Trophoblast cell (in vitro differentiated cells and primary cell): ENCODE data around the gene LIN7B.

Experiments
- DNase-seq, 2 donors: peaks; one replicate each; pipeline ENCODE4 v3.0.0-alpha.2; 2016
- H2AFZ ChIP-seq: 2 replicates; pipeline ENCODE4 v1.6.1; 2013; ENCODE audit warnings: low read length, moderate library complexity, mild to moderate bottlenecking; ENCODE audit not compliant: insufficient read depth, poor library complexity
- H2AK5ac ChIP-seq: 2 replicates; pipeline ENCODE4 v1.6.1; 2013; ENCODE audit warnings: mild to moderate bottlenecking, low read length
- H2BK120ac ChIP-seq: 2 replicates; pipeline ENCODE4 v1.6.1; 2013; ENCODE audit warnings: low read length, mild to moderate bottlenecking, moderate library complexity; ENCODE audit not compliant: insufficient read depth, poor library complexity
- H2BK12ac ChIP-seq: 2 replicates; pipeline ENCODE4 v1.6.1; 2013; ENCODE audit warnings: mild to moderate bottlenecking, low read length, moderate library complexity
- H2BK5ac ChIP-seq: 2 replicates; pipeline ENCODE4 v1.6.1; 2013; ENCODE audit warnings: low read length, low read depth, moderate library complexity, mild to moderate bottlenecking; ENCODE audit not compliant: poor library complexity
- H3K14ac ChIP-seq: 2 replicates; pipeline ENCODE4 v1.6.1; 2013; ENCODE audit warnings: mild to moderate bottlenecking, low read length
- H3K18ac ChIP-seq: 2 replicates; pipeline ENCODE4 v1.6.1; 2013; ENCODE audit warnings: mild to moderate bottlenecking, low read length
- H3K23ac ChIP-seq: 2 replicates; pipeline ENCODE4 v1.6.1; 2013; ENCODE audit warnings: low read length
- H3K27ac ChIP-seq: 2 replicates; pipeline ENCODE4 v1.5.1; 2013; ENCODE audit warnings: low read depth, mild to moderate bottlenecking, inconsistent platforms, low read length, moderate library complexity
- H3K27me3 ChIP-seq: 2 replicates; pipeline ENCODE4 v1.6.1; 2013; ENCODE audit warnings: inconsistent platforms, mild to moderate bottlenecking, low read length, moderate library complexity; ENCODE audit not compliant: insufficient read depth
- H3K36me3 ChIP-seq, 2 experiments: 1 replicate in 1 of 2; 2 replicates in 1 of 2; pipeline ENCODE4 v1.6.1; 2013; ENCODE audit warnings: low read length in 2 of 2, mild to moderate bottlenecking in 2 of 2, moderate library complexity in 1 of 2; ENCODE audit not compliant: insufficient read depth in 2 of 2, control insufficient read depth in 1 of 2
- H3K4ac ChIP-seq: 2 replicates; pipeline ENCODE4 v1.6.1; 2013; ENCODE audit warnings: low read depth, mild to moderate bottlenecking, low read length, moderate library complexity
- H3K4me1 ChIP-seq, 2 experiments: 1 replicate in 1 of 2; 2 replicates in 1 of 2; pipeline ENCODE4 v1.6.1; 2013; ENCODE audit warnings: low read length in 2 of 2, mild to moderate bottlenecking in 2 of 2, moderate library complexity in 1 of 2; ENCODE audit not compliant: insufficient read depth in 2 of 2, control insufficient read depth in 1 of 2
- H3K4me2 ChIP-seq: 2 replicates; pipeline ENCODE4 v1.6.1; 2013; ENCODE audit warnings: inconsistent platforms, mild to moderate bottlenecking, low read length, moderate library complexity
- H3K4me3 ChIP-seq: 2 replicates; pipeline ENCODE4 v1.5.1; 2013; ENCODE audit warnings: mild to moderate bottlenecking, low read depth, low read length, inconsistent platforms
- H3K79me1 ChIP-seq: one replicate; pipeline ENCODE4 v1.6.1; 2013; ENCODE audit warnings: low read length
- H3K79me2 ChIP-seq: 2 replicates; pipeline ENCODE4 v1.6.1; 2013; ENCODE audit warnings: low read length, mild to moderate bottlenecking; ENCODE audit not compliant: control insufficient read depth, insufficient read depth, poor library complexity
- H3K9ac ChIP-seq: 2 replicates; pipeline ENCODE4 v1.6.1; 2013; ENCODE audit warnings: mild to moderate bottlenecking, low read length
- H3K9me3 ChIP-seq: 2 replicates; pipeline ENCODE4 v1.6.1; 2013; ENCODE audit warnings: low read depth, mild to moderate bottlenecking, control low read depth, inconsistent platforms, low read length; ENCODE audit not compliant: insufficient read depth
- H4K12ac ChIP-seq: 2 replicates; pipeline ENCODE4 v1.6.1; 2013; ENCODE audit warnings: low read depth, mild to moderate bottlenecking, low read length, moderate library complexity
- H4K8ac ChIP-seq: 2 replicates; pipeline ENCODE4 v1.6.1; 2013; ENCODE audit warnings: low read depth, mild to moderate bottlenecking, low read length, moderate library complexity
- H4K91ac ChIP-seq: one replicate; pipeline ENCODE4 v1.6.1; 2013; ENCODE audit warnings: low read depth, mild to moderate bottlenecking, low read length, moderate library complexity
- WGBS: extraction: QIAGEN DNeasy Blood & Tissue Kit; methylation state at CpG from one replicate; pipeline ENCODE4 v1.1.7; 2013; ENCODE audit warnings: missing lambda C conversion rate; ENCODE audit not compliant: insufficient read length, insufficient coverage; ENCODE audit errors: extremely low coverage; 5-methylcytosine and 5-hydroxymethylcytosine counted together

Gene LIN7B

GRCh38 chr19:49104229-49104864 is 9.8 kb upstream of the LIN7B start:
- no CpG with 5 or more reads among the region's 30 CpGs for WGBS
- Histone ChIP-seq H2BK5ac (no peak overlapping the region), H3K9me3 (no peaks in the 10 kb centered on the region), H2BK120ac (no peak overlapping the region), H2AK5ac (no peak overlapping the region), H4K8ac (no peak overlapping the region), H3K27ac (no peak overlapping the region), H3K79me1 (no peaks in the 10 kb centered on the region), H2AFZ (no peak overlapping the region), H3K9ac (no peak overlapping the region), H3K4me2 (no peak overlapping the region), H3K4ac (no peak overlapping the region), H3K27me3 (no peaks in the 10 kb centered on the region), H3K4me3 (no peak overlapping the region), H3K23ac (no peak overlapping the region), H3K36me3 (peaks cover 91 to 94% of the 10 kb centered on the region in 2 experiments), H3K4me1 (peaks cover 0 to 5% of the 10 kb centered on the region in 2 experiments), H2BK12ac (no peak overlapping the region), H3K79me2 (no peaks in the 10 kb centered on the region), H3K14ac (no peak overlapping the region), H3K18ac (no peak overlapping the region), H4K91ac (no peak overlapping the region), H4K12ac (no peak overlapping the region)
- no peak for DNase-seq

GRCh38 chr19:49106648-49107135 is 7.5 kb upstream of the LIN7B start:
- H3K27ac ChIP-seq, result no peak overlapping the region
- H4K8ac ChIP-seq, result no peak overlapping the region
- H3K4me1 ChIP-seq, result peaks cover 0 to 5% of the 10 kb centered on the region in 2 experiments
- no peak overlapping the region for H2AK5ac ChIP-seq
- no peaks in the 10 kb centered on the region for H3K79me1 ChIP-seq
- H3K9ac ChIP-seq, result no peak overlapping the region
- H2BK120ac ChIP-seq, result no peak overlapping the region
- H4K12ac ChIP-seq, result no peak overlapping the region
- no peak overlapping the region for H3K14ac ChIP-seq
- no peak overlapping the region for H2BK5ac ChIP-seq
- H3K36me3 ChIP-seq, result peaks cover 77 to 79% of the 10 kb centered on the region in 2 experiments
- no peak overlapping the region for H3K4me3 ChIP-seq
- no peak overlapping the region for H2AFZ ChIP-seq
- no peak overlapping the region for H4K91ac ChIP-seq
- no peaks in the 10 kb centered on the region for H3K9me3 ChIP-seq
- no peak overlapping the region for H3K4me2 ChIP-seq
- no peak overlapping the region for H2BK12ac ChIP-seq
- no peaks in the 10 kb centered on the region for H3K27me3 ChIP-seq
- H3K79me2 ChIP-seq, result no peaks in the 10 kb centered on the region
- no peak overlapping the region for H3K4ac ChIP-seq
- no CpG with 5 or more reads among the region's 12 CpGs for WGBS
- DNase-seq, result peak; percentile 27 to 66
- H3K18ac ChIP-seq, result no peak overlapping the region
- H3K23ac ChIP-seq, result no peak overlapping the region

- Histone ChIP-seq H3K27ac (no peak overlapping the region), H3K79me2 (no peaks in the 10 kb centered on the region), H3K27me3 (no peaks in the 10 kb centered on the region), H2BK5ac (no peak overlapping the region), H2BK120ac (no peak overlapping the region), H3K4ac (no peak overlapping the region), H3K4me2 (no peak overlapping the region), H3K18ac (no peak overlapping the region), H3K23ac (no peak overlapping the region), H3K9ac (no peak overlapping the region), H3K14ac (no peak overlapping the region), H2AFZ (no peak overlapping the region), H3K4me3 (no peak overlapping the region), H3K79me1 (no peaks in the 10 kb centered on the region), H4K12ac (no peak overlapping the region), H4K8ac (no peak overlapping the region), H2AK5ac (no peak overlapping the region), H3K36me3 (peaks cover 66 to 67% of the 10 kb centered on the region in 2 experiments), H3K4me1 (peaks cover 0 to 5% of the 10 kb centered on the region in 2 experiments), H2BK12ac (no peak overlapping the region), H3K9me3 (no peaks in the 10 kb centered on the region), H4K91ac (no peak overlapping the region)
- DNase-seq, result no peak
- WGBS, result no CpG with 5 or more reads among the region's 93 CpGs
Observed at GRCh38 chr19:49107625-49108459, 6.3 kb upstream of the LIN7B start.

GRCh38 chr19:49109051-49109450 is 5.1 kb upstream of the LIN7B start:
- no peak overlapping the region for H4K12ac ChIP-seq
- no peaks in the 10 kb centered on the region for H3K79me1 ChIP-seq
- no CpG with 5 or more reads among the region's 5 CpGs for WGBS
- no peak overlapping the region for H3K4me2 ChIP-seq
- H3K4me3 ChIP-seq, result no peak overlapping the region
- H4K91ac ChIP-seq, result no peak overlapping the region
- no peak overlapping the region for H3K18ac ChIP-seq
- H3K36me3 ChIP-seq, result peaks cover 54 to 56% of the 10 kb centered on the region in 2 experiments
- H3K4me1 ChIP-seq, result peaks cover 5% of the 10 kb centered on the region in 2 experiments
- H2BK5ac ChIP-seq, result no peak overlapping the region
- no peak overlapping the region for H2BK120ac ChIP-seq
- no peak overlapping the region for H3K4ac ChIP-seq
- DNase-seq, result no peak
- H3K14ac ChIP-seq, result no peak overlapping the region
- no peak overlapping the region for H4K8ac ChIP-seq
- H3K79me2 ChIP-seq, result no peaks in the 10 kb centered on the region
- no peak overlapping the region for H3K9ac ChIP-seq
- H3K23ac ChIP-seq, result no peak overlapping the region
- H2BK12ac ChIP-seq, result no peak overlapping the region
- peaks cover 3% of the 10 kb centered on the region for H3K9me3 ChIP-seq
- no peak overlapping the region for H2AFZ ChIP-seq
- no peaks in the 10 kb centered on the region for H3K27me3 ChIP-seq
- H2AK5ac ChIP-seq, result no peak overlapping the region
- peak overlapping the region; percentile 16 for H3K27ac ChIP-seq
